T-cell (primary cell): ENCODE results near the gene DHX57. TPM values are rescaled to one million over a fixed set of nuclear protein-coding genes. Genes with fewer than 3 reads are reported as not detected.

ENCODE experiments used
- ATAC-seq, 4 experiments: fragments of 200-7000 bp in 3 of 4; fragments of 150-1000 bp in 1 of 4; cut with Tn5 transposase; replicated peaks in 1 of 4; 1 replicate in 3 of 4; 2 replicates in 1 of 4; pipeline ENCODE4 v1.10.0; 2021; ENCODE audit warnings: moderate library complexity in 3 of 4, mild to moderate bottlenecking in 2 of 4, moderate number of reproducible peaks in 1 of 4
- CTCF ChIA-PET, 2 donors: fragments of 300-600 bp; sonication (Branson Sonifier 250); formaldehyde crosslinking; loops; one replicate each; lab custom pipeline; 2022; ENCODE audit warnings: antibody characterized with exemption in 2 of 2; lab: Charles Lee
- POLR2A ChIA-PET, 2 donors: fragments of 300-600 bp; sonication (Branson Sonifier 250); formaldehyde crosslinking; loops; one replicate each; lab custom pipeline; 2022; ENCODE audit warnings: antibody characterized with exemption in 2 of 2; lab: Charles Lee
- DNase-seq, 35 experiments: peaks; one replicate each; pipeline versions ENCODE4 v3.0.0 to v3.0.0-alpha.2; 2013 to 2023
- H3K27ac ChIP-seq: one replicate; pipeline ENCODE4 v1.5.1; 2013; ENCODE audit warnings: low read length
- H3K27me3 ChIP-seq, 2 experiments: replicated peaks in 1 of 2; 1 replicate in 1 of 2; 2 replicates in 1 of 2; pipeline versions ENCODE4 v1.6.1 to v1.7.0; 2013; ENCODE audit warnings: low read length in 1 of 2, mixed read lengths in 1 of 2; ENCODE audit not compliant: control insufficient read depth in 2 of 2, insufficient read depth in 2 of 2; ENCODE audit errors: extremely low read depth in 1 of 2
- H3K36me3 ChIP-seq, 2 donors: 1 replicate in 1 of 2; 2 replicates in 1 of 2; pipeline versions ENCODE4 v1.6.1 to v1.7.0; 2013; ENCODE audit warnings: low read length in 1 of 2; ENCODE audit not compliant: control insufficient read depth in 2 of 2, insufficient read depth in 1 of 2; ENCODE audit errors: extremely low read depth in 1 of 2
- H3K4me1 ChIP-seq, 2 experiments: 1 replicate in 1 of 2; 2 replicates in 1 of 2; pipeline versions ENCODE4 v1.6.1 to v1.7.0; 2013; ENCODE audit warnings: low read length in 2 of 2, mixed read lengths in 1 of 2; ENCODE audit not compliant: insufficient read depth in 2 of 2, control insufficient read depth in 1 of 2; ENCODE audit errors: extremely low read depth in 1 of 2
- H3K4me3 ChIP-seq, 2 donors: 1 replicate in 1 of 2; 2 replicates in 1 of 2; pipeline versions ENCODE4 v1.5.1 to v1.7.0; 2013; ENCODE audit warnings: mild to moderate bottlenecking in 2 of 2, low read length in 1 of 2, moderate library complexity in 1 of 2; ENCODE audit not compliant: control insufficient read depth in 1 of 2; ENCODE audit errors: extremely low read depth in 1 of 2
- H3K9me3 ChIP-seq: 2 replicates; pipeline ENCODE4 v1.7.0; 2013
- H3K27ac Mint-ChIP-seq, 2 donors: one replicate each; pipeline ENCODE4 v1.8.0; 2020 to 2021; ENCODE audit warnings: mild to moderate bottlenecking in 2 of 2, mixed read lengths in 2 of 2
- H3K27me3 Mint-ChIP-seq, 2 donors: one replicate each; pipeline ENCODE4 v1.8.0; 2021 to 2022; ENCODE audit warnings: mixed read lengths in 2 of 2
- H3K36me3 Mint-ChIP-seq: one replicate; pipeline ENCODE4 v1.8.0; 2021; ENCODE audit warnings: mixed read lengths
- H3K4me1 Mint-ChIP-seq, 3 donors: one replicate each; pipeline ENCODE4 v1.8.0; 2020 to 2022; ENCODE audit warnings: mixed read lengths in 3 of 3, mild to moderate bottlenecking in 1 of 3
- H3K4me3 Mint-ChIP-seq, 3 donors: one replicate each; pipeline ENCODE4 v1.8.0; 2020 to 2022; ENCODE audit warnings: mild to moderate bottlenecking in 3 of 3, mixed read lengths in 3 of 3, moderate library complexity in 3 of 3
- H3K9me3 Mint-ChIP-seq, 3 donors: one replicate each; pipeline ENCODE4 v1.8.0; 2020 to 2022; ENCODE audit warnings: mixed read lengths in 3 of 3
- WGBS: methylation state at CpG from one replicate; pipeline ENCODE4 v1.1.5; 2013; ENCODE audit warnings: missing lambda C conversion rate; ENCODE audit not compliant: insufficient coverage; 5-methylcytosine and 5-hydroxymethylcytosine counted together
- total RNA-seq, 35 experiments: library from RNA in 6 of 35; stranded (reverse) in 6 of 35; fragments of 120-200 nt in 1 of 35; gene quantifications; one replicate each; pipeline versions ENCODE4 v1.2.1 to v1.2.4 and lab custom pipeline; 2013 to 2026

DHX57 gene
- total RNA-seq, 5 donors from 2014 or later (not counting 1 experiment from before 2014, with no cell fraction given) = 14.2 to 20.5 (median 16.0) TPM

GRCh38 chr2:38909872-38910271, 34.1 kb upstream of the DHX57 start:
- Histone ChIP-seq H3K36me3 (no peaks in the 10 kb centered on the region), H3K27ac (no peak overlapping the region), H3K9me3 (no peaks in the 10 kb centered on the region), H3K4me3 (no peak overlapping the region), H3K27me3 (no peaks in the 10 kb centered on the region), H3K4me1 (no peaks in the 10 kb centered on the region)
- no peaks in the 10 kb centered on the region for H3K36me3 Mint-ChIP-seq
- H3K4me3 Mint-ChIP-seq = no peak overlapping the region
- WGBS = no CpG with 5 or more reads among the region's 1 CpG
- H3K4me1 Mint-ChIP-seq = peaks cover 0 to 8% (median 0%) of the 10 kb centered on the region in 3 donors
- DNase-seq (no peak), ATAC-seq (no peak)
- ChIA-PET CTCF (interaction anchor here in 1 of 2 donors (0.6 kb wide), 1 partner anchor 10 kb away, joined by 5 read pairs; no protein-coding TSS in a partner anchor), POLR2A (interaction anchor here in 1 of 2 donors (0.6 kb wide), 1 partner anchor 339 kb away, joined by 6 read pairs; no protein-coding TSS in a partner anchor)
- H3K27me3 Mint-ChIP-seq = no peaks in the 10 kb centered on the region
- no peak overlapping the region for H3K27ac Mint-ChIP-seq
- no peaks in the 10 kb centered on the region for H3K9me3 Mint-ChIP-seq

- peaks cover 0 to 8% (median 0%) of the 10 kb centered on the region in 3 donors for H3K4me1 Mint-ChIP-seq
- ATAC-seq = no peak
- H3K27me3 ChIP-seq = no peaks in the 10 kb centered on the region
- 0% methylated on average over 1 of the region's 2 CpGs for WGBS
- no peaks in the 10 kb centered on the region for H3K36me3 Mint-ChIP-seq
- no peak overlapping the region for H3K27ac ChIP-seq
- POLR2A ChIA-PET = no interaction called here
- H3K9me3 ChIP-seq = no peaks in the 10 kb centered on the region
- no peaks in the 10 kb centered on the region for H3K36me3 ChIP-seq
- CTCF ChIA-PET = interaction anchor here in 1 of 2 donors (0.7 kb wide), 1 partner anchor 980 kb away, joined by 3 read pairs; no protein-coding TSS in a partner anchor
- H3K4me3 ChIP-seq = no peak overlapping the region
- no peak overlapping the region for H3K27ac Mint-ChIP-seq
- no peak for DNase-seq
- H3K9me3 Mint-ChIP-seq = no peaks in the 10 kb centered on the region
- no peaks in the 10 kb centered on the region for H3K27me3 Mint-ChIP-seq
- H3K4me1 ChIP-seq = no peaks in the 10 kb centered on the region
- H3K4me3 Mint-ChIP-seq = no peak overlapping the region
These were observed 32.2 kb upstream of the DHX57 start for GRCh38 chr2:38907743-38908562.

DNA sequence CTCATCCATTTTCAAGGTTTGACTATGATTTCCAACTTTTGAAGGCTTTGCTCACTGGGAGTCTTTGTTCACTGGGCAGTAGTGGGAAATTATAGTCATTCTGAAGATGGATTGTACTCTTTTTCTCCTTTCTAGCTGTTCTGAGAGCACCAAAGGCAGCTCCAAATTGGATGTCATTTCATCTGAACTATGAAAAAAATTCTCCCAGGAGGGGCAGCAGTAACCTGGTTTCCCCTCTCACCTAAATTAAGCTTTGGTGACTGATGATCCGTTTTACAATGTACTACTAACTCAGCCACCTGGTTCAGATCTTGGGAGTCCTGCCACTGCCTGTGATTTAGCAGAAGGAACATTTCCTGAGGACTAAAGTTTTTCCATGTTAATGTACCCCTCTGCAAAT, 31.5 kb upstream of the DHX57 start:
- CTCF ChIA-PET = interaction anchor here in 1 of 2 donors (0.7 kb wide), 1 partner anchor 979 kb away, joined by 3 read pairs; no protein-coding TSS in a partner anchor
- Mint-ChIP-seq H3K27me3 (no peaks in the 10 kb centered on the region), H3K36me3 (no peaks in the 10 kb centered on the region), H3K4me1 (peaks cover 0 to 8% (median 0%) of the 10 kb centered on the region in 3 donors), H3K4me3 (no peak overlapping the region), H3K9me3 (no peaks in the 10 kb centered on the region), H3K27ac (no peak overlapping the region)
- no peaks in the 10 kb centered on the region for H3K4me1 ChIP-seq
- POLR2A ChIA-PET = no interaction called here
- H3K36me3 ChIP-seq = no peaks in the 10 kb centered on the region
- H3K4me3 ChIP-seq = no peak overlapping the region
- no CpG with 5 or more reads among the region's 1 CpG for WGBS
- no peaks in the 10 kb centered on the region for H3K27me3 ChIP-seq
- DNase-seq (no peak), ATAC-seq (no peak)
- H3K9me3 ChIP-seq = no peaks in the 10 kb centered on the region
- no peak overlapping the region for H3K27ac ChIP-seq

- Mint-ChIP-seq H3K36me3 (no peaks in the 10 kb centered on the region), H3K27ac (no peak overlapping the region), H3K4me3 (no peak overlapping the region), H3K4me1 (peaks cover 0 to 8% (median 0%) of the 10 kb centered on the region in 3 donors), H3K9me3 (no peaks in the 10 kb centered on the region), H3K27me3 (no peaks in the 10 kb centered on the region)
- POLR2A ChIA-PET = no interaction called here
- CTCF ChIA-PET = no interaction called here
- no CpG with 5 or more reads among the region's 2 CpGs for WGBS
- H3K4me3 ChIP-seq = no peak overlapping the region
- DNase-seq (no peak), ATAC-seq (no peak)
- no peak overlapping the region for H3K27ac ChIP-seq
- no peaks in the 10 kb centered on the region for H3K9me3 ChIP-seq
- no peaks in the 10 kb centered on the region for H3K36me3 ChIP-seq
- no peaks in the 10 kb centered on the region for H3K27me3 ChIP-seq
- H3K4me1 ChIP-seq = no peaks in the 10 kb centered on the region
These were observed 29.5 kb upstream of the DHX57 start for GRCh38 chr2:38905251-38905650.

DNA sequence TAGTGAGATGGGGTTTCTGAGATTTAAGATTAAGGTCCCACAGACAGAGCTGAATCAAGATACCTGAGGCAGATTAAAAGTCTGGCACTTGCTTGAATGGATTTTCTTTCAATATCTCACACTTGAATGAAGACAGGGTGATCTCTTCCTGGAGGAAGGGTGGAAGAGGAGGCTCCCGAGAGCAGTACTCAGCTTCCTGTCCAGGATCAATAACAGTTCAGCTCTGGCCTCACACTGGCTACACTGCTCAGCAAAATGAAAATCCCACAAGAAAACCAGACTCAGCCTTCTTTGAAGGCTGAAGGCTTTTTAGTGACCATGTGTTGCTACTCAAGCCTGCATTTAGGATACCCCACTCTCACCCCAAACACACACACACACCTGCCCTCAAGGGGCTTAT, 25.0 kb upstream of the DHX57 start:
- no CpG with 5 or more reads among the region's 1 CpG for WGBS
- Mint-ChIP-seq H3K27me3 (peaks cover 0 to 9% of the 10 kb centered on the region in 2 donors), H3K27ac (no peak overlapping the region), H3K36me3 (no peaks in the 10 kb centered on the region), H3K4me3 (no peak overlapping the region), H3K9me3 (no peaks in the 10 kb centered on the region), H3K4me1 (no peaks in the 10 kb centered on the region)
- Histone ChIP-seq H3K27ac (no peak overlapping the region), H3K9me3 (no peaks in the 10 kb centered on the region), H3K27me3 (peaks cover 0 to 5% of the 10 kb centered on the region in 2 experiments), H3K36me3 (no peaks in the 10 kb centered on the region), H3K4me3 (no peak overlapping the region), H3K4me1 (no peaks in the 10 kb centered on the region)
- DNase-seq (no peak), ATAC-seq (no peak)
- ChIA-PET POLR2A (no interaction called here), CTCF (no interaction called here)

GRCh38 chr2:38898256-38898655, 22.5 kb upstream of the DHX57 start:
- H3K4me1 Mint-ChIP-seq = no peaks in the 10 kb centered on the region
- ATAC-seq (no peak), DNase-seq (no peak)
- no peaks in the 10 kb centered on the region for H3K9me3 Mint-ChIP-seq
- Histone ChIP-seq H3K27me3 (peaks cover 0 to 5% of the 10 kb centered on the region in 2 experiments), H3K27ac (no peak overlapping the region), H3K4me3 (no peak overlapping the region), H3K4me1 (no peaks in the 10 kb centered on the region), H3K9me3 (no peaks in the 10 kb centered on the region), H3K36me3 (no peaks in the 10 kb centered on the region)
- ChIA-PET POLR2A (no interaction called here), CTCF (no interaction called here)
- H3K4me3 Mint-ChIP-seq = no peak overlapping the region
- no peaks in the 10 kb centered on the region for H3K36me3 Mint-ChIP-seq
- H3K27me3 Mint-ChIP-seq = peaks cover 0 to 9% of the 10 kb centered on the region in 2 donors
- 80% methylated on average over 1 of the region's 5 CpGs for WGBS
- H3K27ac Mint-ChIP-seq = no peak overlapping the region
